K562 (cell line): ENCODE data around the gene ANKRD34A. TPM values are rescaled to one million over a fixed set of nuclear protein-coding genes. Genes with fewer than 3 reads are reported as not detected.

Source experiments
- CAMTA2 ChIP-seq: fragments of 250-450 bp; sonication (Bioruptor Pico); conservative IDR thresholded peaks from 2 replicates; pipeline ENCODE4 v1.5.1; 2022
- COPS2 ChIP-seq: fragments of 450-650 bp; conservative IDR thresholded peaks from 2 replicates; pipeline ENCODE4 v1.6.1; 2016; ENCODE audit warnings: mild to moderate bottlenecking, moderate library complexity
- GABPB1 ChIP-seq: sonication (generic); formaldehyde crosslinking; IDR thresholded peaks from 2 replicates; pipeline ENCODE4 v1.8.0; 2022; ENCODE audit warnings: mild to moderate bottlenecking, missing genetic modification reagents
- KDM2B ChIP-seq: fragments of 250-450 bp; sonication (Bioruptor Pico); IDR thresholded peaks from 2 replicates; pipeline ENCODE4 v1.8.0; 2021; ENCODE audit warnings: mild to moderate bottlenecking, moderate library complexity
- MCM7 ChIP-seq, 2 experiments: fragments of 450-650 bp; IDR thresholded peaks; 2 replicates each; pipeline ENCODE4 v1.6.1; 2016 to 2018
- MEF2D ChIP-seq: conservative IDR thresholded peaks from 2 replicates; pipeline ENCODE4 v1.6.1; 2016; ENCODE audit warnings: low read depth, missing genetic modification characterization, missing compliant biosample characterization
- MYC ChIP-seq, 2 experiments: fragments of 250-450 bp in 1 of 2; sonication (Bioruptor Pico) in 1 of 2; IDR thresholded peaks; 2 replicates each; pipeline versions ENCODE4 v1.5.1 to v1.6.1; 2012 to 2021; ENCODE audit warnings: low read depth in 2 of 2, borderline replicate concordance in 1 of 2, improper control_type of control experiment in 1 of 2, low read length in 1 of 2, mild to moderate bottlenecking in 1 of 2, moderate library complexity in 1 of 2
- SRSF3 ChIP-seq: fragments of 200-400 bp; formaldehyde crosslinking; IDR thresholded peaks from 2 replicates; pipeline ENCODE4 v1.6.1; 2016; ENCODE audit warnings: mild to moderate bottlenecking, low read length, moderate library complexity; ENCODE audit not compliant: insufficient read depth
- SRSF9 ChIP-seq: fragments of 200-400 bp; formaldehyde crosslinking; IDR thresholded peaks from 2 replicates; pipeline ENCODE4 v1.6.1; 2017; ENCODE audit warnings: low read depth, low read length, borderline replicate concordance
- XRCC4 ChIP-seq: IDR thresholded peaks from one replicate; pipeline ENCODE4 v1.6.1; 2011; ENCODE audit not compliant: insufficient read depth, insufficient read length; ENCODE audit errors: extremely low read depth
- ZNF175 ChIP-seq: fragments of 200-800 bp; sonication (Bioruptor generic); IDR thresholded peaks from 2 replicates; pipeline ENCODE4 v1.6.1; 2016; ENCODE audit warnings: low read depth, mild to moderate bottlenecking, missing genetic modification characterization, missing compliant biosample characterization
- ZNF263 ChIP-seq: sonication (generic); formaldehyde crosslinking; IDR thresholded peaks from 2 replicates; pipeline ENCODE4 v1.8.0; 2022; ENCODE audit warnings: mild to moderate bottlenecking, missing genetic modification reagents, borderline replicate concordance
- ZNF431 ChIP-seq: sonication (generic); formaldehyde crosslinking; IDR thresholded peaks from 2 replicates; pipeline ENCODE4 v1.8.0; 2022; ENCODE audit warnings: mild to moderate bottlenecking, missing genetic modification reagents
- polyA plus RNA-seq, 8 experiments: library from polyadenylated mRNA; depleted of rRNA in 4 of 8; stranded (reverse) in 5 of 8; unstranded in 3 of 8; fragments of >200 nt; fragmentation: Nextera tagmentation in 2 of 8; fragmentation: Illumina TruSeq in 1 of 8; extraction: Ambion mirVana in 2 of 8; extraction: Trizol in 1 of 8; gene quantifications; 2 replicates each; pipeline versions ENCODE4 v1.2.1 to v1.2.3, GENCODE V29; 2011 to 2014; ENCODE audit warnings: inconsistent platforms in 1 of 8, missing spikeins in 1 of 8
- total RNA-seq, 7 experiments: library from RNA; depleted of rRNA in 6 of 7; stranded (reverse); fragments of >200 nt in 6 of 7; fragmentation: Illumina TruSeq in 2 of 7; extraction: Trizol in 2 of 7; gene quantifications; 2 replicates each; pipeline versions ENCODE4 v1.2.1 to v1.2.3, GENCODE V29; 2011 to 2021; ENCODE audit warnings: low replicate concordance in 1 of 7
- TF ChIP-seq, protein P1 (sequence below): fragments of 250-450 bp; sonication (Bioruptor Pico); IDR thresholded peaks from 2 replicates; pipeline ENCODE4 v1.8.0; 2021; ENCODE audit warnings: moderate library complexity, mild to moderate bottlenecking, inconsistent platforms
- TF ChIP-seq, protein P2 (sequence below): fragments of 450-650 bp; formaldehyde crosslinking; IDR thresholded peaks from 2 replicates; pipeline ENCODE4 v1.4.0; 2020; ENCODE audit warnings: mild to moderate bottlenecking
- TF ChIP-seq, protein P3 (sequence below): fragments of 450-650 bp; formaldehyde crosslinking; conservative IDR thresholded peaks from 2 replicates; pipeline ENCODE4 v1.4.0; 2022; ENCODE audit warnings: mild to moderate bottlenecking, missing genetic modification characterization
- TF ChIP-seq, protein P4 (sequence below): fragments of 250-450 bp; sonication (Bioruptor Pico); IDR thresholded peaks from 2 replicates; pipeline ENCODE4 v1.4.0; 2020; ENCODE audit warnings: mild to moderate bottlenecking, moderate library complexity, borderline replicate concordance
- TF ChIP-seq, protein P5 (sequence below), 2 experiments: IDR thresholded peaks; 2 replicates each; pipeline ENCODE4 v1.6.1; 2011; ENCODE audit warnings: borderline replicate concordance in 1 of 2, control low read depth in 1 of 2, low read depth in 1 of 2, low read length in 1 of 2, mild to moderate bottlenecking in 1 of 2, mixed read lengths in 1 of 2, moderate library complexity in 1 of 2; ENCODE audit not compliant: insufficient read depth in 1 of 2, insufficient read length in 1 of 2, poor library complexity in 1 of 2, severe bottlenecking in 1 of 2; ENCODE audit errors: extremely low read depth in 1 of 2

ANKRD34A gene
- total and polyA plus RNA-seq, 9 of the 15 experiments (the other 6 are each of a cell fraction or from before 2014, with no cell fraction given): 0.06 to 1.6 (median 0.43) TPM

DNA sequence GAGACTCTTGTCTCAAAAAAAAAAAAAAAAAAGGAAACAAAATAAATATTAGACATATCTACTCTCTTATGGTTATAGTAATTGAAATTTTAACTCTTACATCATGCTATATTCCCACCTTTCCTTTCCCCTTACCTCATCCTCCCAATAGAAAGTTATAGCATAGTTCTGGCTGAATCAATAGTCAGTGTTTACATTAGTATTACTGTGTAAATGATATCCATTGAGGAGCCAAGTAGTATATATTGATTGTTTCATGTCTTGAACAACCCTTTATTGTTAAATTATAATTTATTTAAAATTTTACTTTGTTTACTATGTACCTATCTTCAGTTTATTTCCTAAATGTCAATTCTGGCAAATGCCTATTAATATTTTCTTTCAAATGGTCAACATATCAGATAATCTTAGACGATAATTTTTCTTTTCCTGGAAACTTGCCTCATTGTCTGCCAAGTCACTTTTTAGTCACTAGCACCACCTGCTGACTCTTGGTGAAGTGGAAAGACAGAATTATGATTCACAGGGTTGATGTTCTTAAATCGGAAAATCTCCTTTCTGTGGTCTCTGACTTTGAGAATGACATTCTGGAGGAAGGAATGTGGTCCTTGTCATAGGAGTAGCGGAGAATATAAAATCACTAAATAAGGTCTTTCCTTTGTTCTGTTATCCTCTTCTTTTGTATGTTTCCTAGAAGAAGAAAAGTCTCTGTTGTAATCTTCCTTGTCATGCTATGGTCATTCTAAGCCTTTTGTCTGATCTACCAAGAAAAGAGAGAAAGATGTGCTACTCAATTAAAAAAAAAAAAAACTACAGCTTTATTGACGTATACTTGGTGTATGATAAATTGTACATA is 48.6 kb upstream of the ANKRD34A start (continued):
- no peak for TF ChIP-seq MEF2D (tag)
- TF ChIP-seq, protein P1, sequence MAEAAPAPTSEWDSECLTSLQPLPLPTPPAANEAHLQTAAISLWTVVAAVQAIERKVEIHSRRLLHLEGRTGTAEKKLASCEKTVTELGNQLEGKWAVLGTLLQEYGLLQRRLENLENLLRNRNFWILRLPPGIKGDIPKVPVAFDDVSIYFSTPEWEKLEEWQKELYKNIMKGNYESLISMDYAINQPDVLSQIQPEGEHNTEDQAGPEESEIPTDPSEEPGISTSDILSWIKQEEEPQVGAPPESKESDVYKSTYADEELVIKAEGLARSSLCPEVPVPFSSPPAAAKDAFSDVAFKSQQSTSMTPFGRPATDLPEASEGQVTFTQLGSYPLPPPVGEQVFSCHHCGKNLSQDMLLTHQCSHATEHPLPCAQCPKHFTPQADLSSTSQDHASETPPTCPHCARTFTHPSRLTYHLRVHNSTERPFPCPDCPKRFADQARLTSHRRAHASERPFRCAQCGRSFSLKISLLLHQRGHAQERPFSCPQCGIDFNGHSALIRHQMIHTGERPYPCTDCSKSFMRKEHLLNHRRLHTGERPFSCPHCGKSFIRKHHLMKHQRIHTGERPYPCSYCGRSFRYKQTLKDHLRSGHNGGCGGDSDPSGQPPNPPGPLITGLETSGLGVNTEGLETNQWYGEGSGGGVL (CRISPR knock-in tag): no peak
- TF ChIP-seq, protein P2, sequence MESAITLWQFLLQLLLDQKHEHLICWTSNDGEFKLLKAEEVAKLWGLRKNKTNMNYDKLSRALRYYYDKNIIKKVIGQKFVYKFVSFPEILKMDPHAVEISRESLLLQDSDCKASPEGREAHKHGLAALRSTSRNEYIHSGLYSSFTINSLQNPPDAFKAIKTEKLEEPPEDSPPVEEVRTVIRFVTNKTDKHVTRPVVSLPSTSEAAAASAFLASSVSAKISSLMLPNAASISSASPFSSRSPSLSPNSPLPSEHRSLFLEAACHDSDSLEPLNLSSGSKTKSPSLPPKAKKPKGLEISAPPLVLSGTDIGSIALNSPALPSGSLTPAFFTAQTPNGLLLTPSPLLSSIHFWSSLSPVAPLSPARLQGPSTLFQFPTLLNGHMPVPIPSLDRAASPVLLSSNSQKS (CRISPR knock-in tag): no peak
- no peak for TF ChIP-seq GABPB1 (CRISPR knock-in tag)
- no peak for TF ChIP-seq COPS2
- TF ChIP-seq ZNF431 (CRISPR knock-in tag): no peak
- no peak for TF ChIP-seq XRCC4
- TF ChIP-seq ZNF263: no peak
- TF ChIP-seq SRSF3: no peak
- TF ChIP-seq, protein P3, sequence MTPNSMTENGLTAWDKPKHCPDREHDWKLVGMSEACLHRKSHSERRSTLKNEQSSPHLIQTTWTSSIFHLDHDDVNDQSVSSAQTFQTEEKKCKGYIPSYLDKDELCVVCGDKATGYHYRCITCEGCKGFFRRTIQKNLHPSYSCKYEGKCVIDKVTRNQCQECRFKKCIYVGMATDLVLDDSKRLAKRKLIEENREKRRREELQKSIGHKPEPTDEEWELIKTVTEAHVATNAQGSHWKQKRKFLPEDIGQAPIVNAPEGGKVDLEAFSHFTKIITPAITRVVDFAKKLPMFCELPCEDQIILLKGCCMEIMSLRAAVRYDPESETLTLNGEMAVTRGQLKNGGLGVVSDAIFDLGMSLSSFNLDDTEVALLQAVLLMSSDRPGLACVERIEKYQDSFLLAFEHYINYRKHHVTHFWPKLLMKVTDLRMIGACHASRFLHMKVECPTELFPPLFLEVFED: no peak
- no peak for TF ChIP-seq KDM2B (CRISPR knock-in tag)
- no peak for TF ChIP-seq CAMTA2 (CRISPR knock-in tag)
- TF ChIP-seq, protein P4, sequence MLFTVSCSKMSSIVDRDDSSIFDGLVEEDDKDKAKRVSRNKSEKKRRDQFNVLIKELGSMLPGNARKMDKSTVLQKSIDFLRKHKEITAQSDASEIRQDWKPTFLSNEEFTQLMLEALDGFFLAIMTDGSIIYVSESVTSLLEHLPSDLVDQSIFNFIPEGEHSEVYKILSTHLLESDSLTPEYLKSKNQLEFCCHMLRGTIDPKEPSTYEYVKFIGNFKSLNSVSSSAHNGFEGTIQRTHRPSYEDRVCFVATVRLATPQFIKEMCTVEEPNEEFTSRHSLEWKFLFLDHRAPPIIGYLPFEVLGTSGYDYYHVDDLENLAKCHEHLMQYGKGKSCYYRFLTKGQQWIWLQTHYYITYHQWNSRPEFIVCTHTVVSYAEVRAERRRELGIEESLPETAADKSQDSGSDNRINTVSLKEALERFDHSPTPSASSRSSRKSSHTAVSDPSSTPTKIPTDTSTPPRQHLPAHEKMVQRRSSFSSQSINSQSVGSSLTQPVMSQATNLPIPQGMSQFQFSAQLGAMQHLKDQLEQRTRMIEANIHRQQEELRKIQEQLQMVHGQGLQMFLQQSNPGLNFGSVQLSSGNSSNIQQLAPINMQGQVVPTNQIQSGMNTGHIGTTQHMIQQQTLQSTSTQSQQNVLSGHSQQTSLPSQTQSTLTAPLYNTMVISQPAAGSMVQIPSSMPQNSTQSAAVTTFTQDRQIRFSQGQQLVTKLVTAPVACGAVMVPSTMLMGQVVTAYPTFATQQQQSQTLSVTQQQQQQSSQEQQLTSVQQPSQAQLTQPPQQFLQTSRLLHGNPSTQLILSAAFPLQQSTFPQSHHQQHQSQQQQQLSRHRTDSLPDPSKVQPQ: no peak
- no peak for TF ChIP-seq MCM7 (IDR thresholded peaks at IDR 0.05)
- peak; percentile 41; the same call in 1 of the 2 replicates for TF ChIP-seq MYC (IDR thresholded peaks at IDR 0.05; ENCODE audit: low read depth, low read length)
- TF ChIP-seq MYC (CRISPR knock-in tag; IDR thresholded peaks at IDR 0.05; ENCODE audit: borderline replicate concordance, low read depth): no peak
- TF ChIP-seq, protein P5, sequence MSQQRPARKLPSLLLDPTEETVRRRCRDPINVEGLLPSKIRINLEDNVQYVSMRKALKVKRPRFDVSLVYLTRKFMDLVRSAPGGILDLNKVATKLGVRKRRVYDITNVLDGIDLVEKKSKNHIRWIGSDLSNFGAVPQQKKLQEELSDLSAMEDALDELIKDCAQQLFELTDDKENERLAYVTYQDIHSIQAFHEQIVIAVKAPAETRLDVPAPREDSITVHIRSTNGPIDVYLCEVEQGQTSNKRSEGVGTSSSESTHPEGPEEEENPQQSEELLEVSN (IDR thresholded peaks at IDR 0.05; ENCODE audit: borderline replicate concordance in 1 of 2, extremely low read depth in 1 of 2, insufficient read depth in 1 of 2, insufficient read length in 1 of 2, low read depth in 1 of 2, low read length in 1 of 2, poor library complexity in 1 of 2, severe bottlenecking in 1 of 2): no peak
- 0 out of 2 replicates have a peak, but pooled peaks have one; percentile 24 for TF ChIP-seq ZNF175 (CRISPR knock-in tag)
- no peak for TF ChIP-seq SRSF9
